NT2/D1 (cell line): ENCODE results near the gene SDHAF1.
"Not testable (repeated sequence)": the region's sequence is repeated elsewhere in the genome, so short reads cannot be mapped to it uniquely, and the experiment has no call there.

Source experiments
- DNase-seq: peaks from one replicate; pipeline ENCODE4 v3.0.0-alpha.2; 2011; ENCODE audit warnings: low read depth, low spot score
- H3K27me3 ChIP-seq: 2 replicates; pipeline ENCODE4 v1.6.0; 2011; ENCODE audit warnings: mild to moderate bottlenecking; ENCODE audit not compliant: insufficient read length, insufficient read depth
- H3K36me3 ChIP-seq: 2 replicates; pipeline ENCODE4 v1.6.1; 2011; ENCODE audit warnings: mild to moderate bottlenecking, low read length, mixed read lengths; ENCODE audit not compliant: insufficient read depth, insufficient read length
- H3K4me1 ChIP-seq: 2 replicates; pipeline ENCODE4 v1.5.1; 2011; ENCODE audit not compliant: insufficient read depth, insufficient read length
- H3K4me3 ChIP-seq: 2 replicates; pipeline ENCODE4 v1.5.1; 2011; ENCODE audit warnings: low read depth; ENCODE audit not compliant: insufficient read length
- H3K9ac ChIP-seq: 2 replicates; pipeline ENCODE4 v1.6.0; 2011; ENCODE audit warnings: low read depth; ENCODE audit not compliant: insufficient read length
- H3K9me3 ChIP-seq: 2 replicates; pipeline ENCODE4 v1.5.1; 2011; ENCODE audit warnings: mild to moderate bottlenecking, low read length; ENCODE audit not compliant: insufficient read depth
- SUZ12 ChIP-seq: IDR thresholded peaks from 2 replicates; pipeline ENCODE4 v1.6.1; 2011; ENCODE audit not compliant: insufficient read length, insufficient read depth; ENCODE audit errors: extremely low read depth
- YY1 ChIP-seq: IDR thresholded peaks from 2 replicates; pipeline ENCODE4 v1.6.1; 2011; ENCODE audit not compliant: insufficient read length, insufficient read depth
- ZNF274 ChIP-seq: IDR thresholded peaks from 2 replicates; pipeline ENCODE4 v1.6.1; 2011; ENCODE audit warnings: mild to moderate bottlenecking, low read depth, low read length

Gene SDHAF1

DNA sequence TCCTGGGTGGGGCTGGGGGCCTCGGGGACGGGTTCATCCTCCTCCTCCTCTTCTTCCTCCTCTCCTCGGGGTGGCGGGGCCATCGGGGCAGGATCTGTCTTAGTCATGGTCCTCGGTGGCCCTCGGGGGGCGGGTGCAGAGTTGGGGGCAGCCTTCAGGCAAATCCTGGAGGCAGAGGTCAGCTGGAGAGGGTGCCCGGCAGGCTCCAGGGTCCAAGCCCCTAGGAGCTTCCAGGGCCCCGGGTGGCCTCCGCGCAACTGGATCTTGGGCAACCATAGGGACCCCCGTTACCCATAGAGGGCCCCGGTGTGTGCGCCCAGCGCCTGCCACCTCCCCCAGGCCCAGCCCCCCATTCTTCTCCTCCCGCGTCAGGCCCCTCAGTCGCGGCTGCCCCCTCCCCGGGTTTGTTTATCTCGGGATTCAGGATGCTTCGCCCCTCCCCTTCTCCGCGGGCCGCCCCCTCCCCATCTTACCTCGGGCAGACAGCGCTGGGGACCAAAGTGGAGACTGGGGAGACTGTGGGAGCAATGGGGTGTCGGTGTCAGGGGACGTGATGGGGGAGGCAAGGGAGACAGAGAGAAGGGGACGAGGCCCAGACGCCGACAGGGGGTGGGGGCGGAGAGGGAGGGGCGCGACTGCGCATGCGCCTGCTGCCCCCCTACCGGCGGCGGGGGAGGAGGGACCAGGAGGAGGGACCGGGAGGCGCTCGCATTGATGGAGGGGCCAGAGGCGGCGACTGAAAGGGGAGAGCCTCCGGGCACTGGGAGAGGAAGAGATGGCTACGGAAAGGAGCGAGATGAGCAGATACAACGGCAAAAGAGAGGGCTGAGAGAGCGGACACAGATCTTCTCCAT is 37.5 kb downstream of the SDHAF1 start, which contains the start of gene CLIP3:
CLIP3 (minus strand) TSS at position 623 of the 854 bp plus-strand sequence; CDS start at position 107, 516 bp downstream.
- Histone ChIP-seq H3K4me1 (peaks cover 8% of the 10 kb centered on the region), H3K9me3 (no peaks in the 10 kb centered on the region), H3K36me3 (peaks cover 3% of the 10 kb centered on the region), H3K27me3 (no peaks in the 10 kb centered on the region), H3K4me3 (peak within 1 kb of the TSS; percentile 36), H3K9ac (peak within 1 kb of the TSS; percentile 67)
- no peak for TF ChIP-seq ZNF274
- TF ChIP-seq SUZ12: no peak
- no peak for TF ChIP-seq YY1
- no peak for DNase-seq

GRCh38 chr19:36040495-36040894 is 45.5 kb downstream of the SDHAF1 start:
- no peak for DNase-seq
- Histone ChIP-seq H3K27me3 (no peaks in the 10 kb centered on the region), H3K9ac (no peak overlapping the region), H3K4me1 (peaks cover 3% of the 10 kb centered on the region), H3K36me3 (no peaks in the 10 kb centered on the region), H3K9me3 (no peaks in the 10 kb centered on the region), H3K4me3 (no peak overlapping the region)
- TF ChIP-seq SUZ12 (no peak), ZNF274 (no peak), YY1 (no peak)

DNA sequence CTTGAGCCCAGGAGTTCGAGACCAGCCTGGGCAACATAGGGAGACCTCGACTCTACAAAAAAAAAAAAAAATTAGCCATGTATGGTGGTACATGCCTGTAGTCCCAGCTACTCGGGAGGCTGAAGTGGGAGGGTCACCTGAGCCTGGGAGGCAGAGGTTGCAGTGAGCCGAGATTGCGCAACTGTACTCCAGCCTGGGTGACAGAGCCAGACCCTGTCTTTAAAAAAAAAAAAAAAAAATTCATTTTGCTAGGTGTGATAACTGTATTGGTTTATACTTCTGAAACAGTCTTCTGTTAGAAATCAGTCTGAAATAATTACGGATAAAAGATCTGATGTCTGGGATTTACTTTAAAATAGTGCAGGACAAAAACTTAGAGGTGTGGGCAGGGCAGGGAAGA is 46.1 kb downstream of the SDHAF1 start:
- H3K4me1 ChIP-seq, H3K36me3 ChIP-seq, DNase-seq, H3K9ac ChIP-seq, H3K9me3 ChIP-seq, H3K4me3 ChIP-seq, H3K27me3 ChIP-seq: not testable (repeated sequence)

DNA sequence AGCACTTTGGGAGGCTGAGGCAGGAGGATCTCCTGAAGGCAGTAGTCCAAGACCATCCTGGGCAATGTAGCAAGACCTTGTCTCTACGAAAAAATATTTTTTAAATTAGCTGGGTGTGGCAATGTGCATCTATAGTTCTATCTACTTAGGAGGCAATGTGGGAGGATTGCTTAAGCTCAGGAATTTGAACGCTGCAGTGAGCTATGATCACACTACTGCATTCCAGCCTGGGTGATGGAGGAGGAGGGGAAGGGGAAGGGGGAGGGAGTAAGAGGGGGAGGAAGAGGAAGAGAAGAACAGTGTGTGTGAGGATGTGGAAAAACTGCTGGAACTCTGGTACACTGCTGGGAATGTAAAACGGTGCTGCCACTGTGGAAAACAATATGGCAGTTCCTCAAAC is 46.8 kb downstream of the SDHAF1 start:
- H3K27me3 ChIP-seq: no peaks in the 10 kb centered on the region
- TF ChIP-seq ZNF274 (no peak), YY1 (no peak), SUZ12 (no peak)
- H3K4me3 ChIP-seq: no peak overlapping the region
- no peaks in the 10 kb centered on the region for H3K36me3 ChIP-seq
- no peak for DNase-seq
- H3K4me1 ChIP-seq: peaks cover 3% of the 10 kb centered on the region
- H3K9me3 ChIP-seq: no peaks in the 10 kb centered on the region
- H3K9ac ChIP-seq: no peak overlapping the region

DNA sequence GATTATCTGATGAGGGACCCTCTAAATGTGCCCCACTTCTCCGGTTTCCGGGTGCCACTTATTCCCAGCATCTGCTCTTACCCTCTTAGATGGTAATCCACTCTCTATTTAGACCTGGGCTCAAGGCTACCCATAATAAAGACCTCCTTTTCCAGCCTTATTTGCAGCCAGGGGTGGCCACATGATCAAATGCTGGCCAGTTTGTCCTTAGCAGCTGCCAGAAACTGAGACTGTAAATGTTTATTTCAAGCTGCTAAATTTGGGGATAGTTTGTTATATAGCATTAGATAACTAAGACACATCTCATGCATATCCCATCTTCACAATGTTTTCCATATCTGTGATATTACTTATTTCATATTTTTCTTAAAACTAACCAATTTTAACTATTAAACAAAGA is 49.0 kb downstream of the SDHAF1 start:
- Histone ChIP-seq H3K4me3 (no peak overlapping the region), H3K36me3 (no peaks in the 10 kb centered on the region)
- no peak for TF ChIP-seq ZNF274
- no peak for TF ChIP-seq SUZ12
- no peak for TF ChIP-seq YY1

More for the DNA sequence above, 49.0 kb downstream of the SDHAF1 start:
- no peak overlapping the region for H3K9ac ChIP-seq
- H3K27me3 ChIP-seq: no peaks in the 10 kb centered on the region
- DNase-seq: no peak
- H3K9me3 ChIP-seq: no peaks in the 10 kb centered on the region
- peaks cover 3% of the 10 kb centered on the region for H3K4me1 ChIP-seq
